ENCODE data around the gene DOCK8.

DOCK8 gene

DNA sequence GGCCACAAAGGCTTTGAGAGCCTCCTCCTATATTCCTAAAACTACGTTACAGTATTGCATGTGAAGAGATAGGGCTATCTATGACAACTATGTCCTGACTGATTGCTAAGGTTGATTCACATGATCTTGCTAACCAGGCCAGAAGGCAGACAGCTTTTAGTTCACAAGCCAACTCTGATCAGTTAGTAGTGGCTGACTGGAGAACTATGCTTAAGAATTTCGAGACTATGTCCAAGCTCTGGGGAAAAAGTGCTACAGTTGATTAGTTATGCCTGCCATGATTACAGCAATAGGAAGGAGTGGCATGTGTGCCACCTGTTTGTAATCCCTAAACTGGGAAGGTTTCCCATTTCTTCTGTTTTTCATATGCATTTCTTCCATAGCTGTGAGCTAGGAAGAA is 223.4 kb downstream of the DOCK8 start:
- no peak for DNase-seq
- intact Hi-C loops (cut with DNase I) = no loop called here

DNA sequence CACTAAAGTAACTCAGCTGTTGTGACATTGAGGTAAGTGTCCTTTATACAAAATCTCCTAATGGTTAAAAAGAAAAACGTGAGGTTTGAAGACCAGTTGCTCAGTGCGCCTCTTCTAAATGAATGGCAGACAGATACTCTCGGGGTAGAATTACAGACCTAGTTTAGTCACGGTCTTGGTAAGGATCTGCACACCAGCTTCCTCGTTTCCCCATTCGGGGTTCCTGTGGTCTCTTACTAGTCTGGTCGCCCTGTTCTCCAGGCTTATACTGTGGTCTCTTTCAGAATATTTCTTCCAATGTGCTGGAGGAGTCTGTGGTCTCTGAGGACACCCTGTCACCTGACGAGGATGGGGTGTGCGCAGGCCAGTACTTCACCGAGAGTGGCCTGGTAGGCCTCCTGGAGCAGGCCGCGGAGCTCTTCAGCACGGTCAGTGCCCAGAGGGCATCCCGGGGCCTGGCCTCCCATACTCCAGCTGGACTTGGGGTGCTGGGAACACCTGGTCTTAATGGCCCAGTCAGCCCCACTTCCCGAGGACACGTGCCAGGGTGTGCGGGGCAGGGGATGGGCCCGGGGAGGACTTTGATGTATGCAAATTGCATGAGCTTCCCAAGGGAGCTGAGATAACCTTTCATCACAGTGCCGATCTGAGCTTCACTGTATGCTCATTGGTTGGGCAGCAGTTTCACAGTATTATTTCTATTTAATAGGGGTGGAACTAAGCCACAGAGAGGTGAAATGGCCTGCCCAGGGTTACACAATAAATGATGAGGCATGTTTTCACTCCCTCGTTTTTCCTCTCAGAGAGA is 224.5 kb downstream of the DOCK8 start:
- intact Hi-C loops (cut with DNase I) = no loop called here
- DNase-seq = no peak

DNA sequence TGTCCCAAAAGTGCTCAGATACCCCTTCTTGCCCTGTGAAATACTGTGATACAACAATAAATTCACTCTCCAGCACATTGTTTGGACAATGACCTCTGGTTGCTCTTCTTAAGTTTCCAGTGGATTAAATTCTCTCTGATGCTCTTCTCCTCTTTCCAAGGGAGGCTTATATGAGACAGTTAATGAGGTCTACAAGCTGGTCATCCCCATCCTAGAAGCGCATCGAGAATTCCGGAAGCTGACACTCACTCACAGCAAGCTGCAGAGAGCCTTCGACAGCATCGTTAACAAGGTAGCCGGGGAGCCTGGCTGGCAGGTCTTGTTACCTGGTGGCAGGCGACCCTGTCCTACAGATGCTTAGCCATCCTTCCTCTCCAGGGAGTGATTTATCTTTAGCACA is 226.5 kb downstream of the DOCK8 start:
- intact Hi-C loops (cut with DNase I) = no loop called here
- DNase-seq = no peak

DNA sequence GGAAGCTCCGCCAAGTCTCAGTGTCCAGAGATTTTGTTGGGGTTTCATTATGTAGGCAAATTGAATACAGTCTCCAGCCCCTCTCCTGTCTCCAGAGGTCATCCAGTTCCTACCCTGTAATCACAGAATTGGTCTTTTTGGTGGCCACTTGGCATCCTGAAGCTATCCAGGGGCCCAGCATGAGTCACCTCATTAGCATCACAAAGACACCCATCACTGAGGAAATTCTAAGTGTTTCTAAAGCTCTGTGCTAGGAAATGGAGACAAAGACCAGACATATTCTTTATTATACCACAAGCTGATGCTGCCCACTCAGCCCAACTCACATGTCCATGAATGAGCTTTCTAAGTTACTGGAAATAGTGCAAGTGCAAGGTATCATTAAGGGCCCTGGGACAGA is 229.9 kb downstream of the DOCK8 start:
- peak in 3 of 42 donors; percentile 2 to 41 (median 9) for DNase-seq
- intact Hi-C loops (cut with DNase I) = no loop called here

DNA sequence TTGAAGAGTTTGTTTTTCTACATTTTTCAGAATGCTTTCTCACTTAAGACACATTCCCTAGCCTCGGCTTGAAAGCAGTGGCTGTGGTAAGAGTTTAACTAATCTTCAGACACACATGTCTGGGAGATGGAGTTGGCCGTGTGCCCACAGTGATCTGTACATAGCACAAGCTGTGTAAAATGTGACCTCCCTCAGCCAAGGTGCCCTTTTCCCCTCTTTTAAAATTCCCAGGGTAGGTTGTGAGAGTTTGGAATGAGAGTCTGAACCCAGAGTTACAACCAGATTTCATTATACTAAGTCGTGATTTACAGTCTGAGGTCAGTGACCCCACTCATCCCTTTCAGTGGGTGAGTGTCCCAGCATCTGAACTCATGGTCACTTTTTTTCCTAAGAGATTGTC is 230.4 kb downstream of the DOCK8 start:
- DNase-seq = no peak
- intact Hi-C loops (cut with DNase I) = no loop called here

DNA sequence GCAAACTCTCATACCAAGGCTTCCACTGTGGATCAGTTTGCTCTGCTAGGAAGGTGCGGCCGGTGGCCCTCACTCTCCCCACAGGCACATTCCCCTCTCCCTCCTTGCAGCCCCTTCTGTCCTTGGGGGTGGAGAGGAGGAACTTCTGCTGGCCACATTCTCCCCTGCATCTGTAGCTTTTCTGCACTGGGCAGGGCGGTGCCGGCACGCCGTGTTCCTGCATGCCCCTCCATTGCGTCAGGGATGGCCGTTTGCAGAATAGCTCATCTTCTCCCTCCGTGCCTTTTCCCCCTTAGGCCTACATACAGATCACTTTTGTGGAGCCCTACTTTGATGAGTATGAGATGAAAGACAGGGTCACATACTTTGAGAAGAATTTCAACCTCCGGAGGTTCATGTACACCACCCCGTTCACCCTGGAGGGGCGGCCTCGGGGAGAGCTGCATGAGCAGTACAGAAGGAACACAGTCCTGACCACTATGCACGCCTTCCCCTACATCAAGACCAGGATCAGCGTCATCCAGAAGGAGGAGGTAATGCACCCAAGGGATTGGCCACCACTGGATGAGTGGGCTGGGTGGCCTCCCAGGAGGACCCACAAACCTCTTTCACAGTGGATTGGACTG is 231.5 kb downstream of the DOCK8 start:
- no peak for DNase-seq
- intact Hi-C loops (cut with DNase I) = no loop called here

DNA sequence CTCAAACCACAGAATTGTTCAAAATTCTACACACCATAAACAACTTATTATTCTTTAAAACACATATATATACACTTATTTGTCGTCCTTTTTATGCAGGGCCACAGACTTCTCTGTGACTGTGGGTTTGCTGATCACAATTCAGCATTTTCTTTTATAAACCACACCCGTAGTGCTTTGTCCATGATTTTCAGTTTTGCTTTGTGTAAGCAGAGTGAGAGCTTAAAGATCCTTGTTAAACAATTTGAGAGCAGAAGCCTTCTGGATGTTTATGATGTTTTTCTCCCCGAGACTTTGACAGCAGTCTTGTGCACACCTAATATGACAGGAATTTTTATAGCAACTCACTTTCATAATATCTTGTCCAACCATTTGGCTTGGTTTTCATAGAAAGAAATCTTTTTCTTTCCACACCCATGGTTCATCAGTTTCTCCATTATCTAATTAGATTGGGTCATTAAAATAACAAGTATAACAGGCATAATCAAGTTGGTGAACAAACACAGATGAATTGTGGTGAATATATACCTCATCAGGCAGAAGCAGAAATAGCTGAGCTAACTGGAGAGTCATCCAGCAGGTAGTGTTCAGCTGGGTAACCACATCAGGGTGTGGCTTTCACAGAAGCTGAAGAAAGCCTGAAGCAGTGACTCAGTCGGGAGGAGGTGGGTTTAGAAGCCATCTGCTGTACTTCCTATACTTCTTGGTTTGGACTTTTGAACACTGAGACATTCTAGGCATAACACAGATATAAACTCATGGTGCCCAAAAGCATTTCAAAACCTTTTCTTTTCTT is 232.8 kb downstream of the DOCK8 start:
- intact Hi-C loops (cut with DNase I) = no loop called here
- no peak for DNase-seq

DNA sequence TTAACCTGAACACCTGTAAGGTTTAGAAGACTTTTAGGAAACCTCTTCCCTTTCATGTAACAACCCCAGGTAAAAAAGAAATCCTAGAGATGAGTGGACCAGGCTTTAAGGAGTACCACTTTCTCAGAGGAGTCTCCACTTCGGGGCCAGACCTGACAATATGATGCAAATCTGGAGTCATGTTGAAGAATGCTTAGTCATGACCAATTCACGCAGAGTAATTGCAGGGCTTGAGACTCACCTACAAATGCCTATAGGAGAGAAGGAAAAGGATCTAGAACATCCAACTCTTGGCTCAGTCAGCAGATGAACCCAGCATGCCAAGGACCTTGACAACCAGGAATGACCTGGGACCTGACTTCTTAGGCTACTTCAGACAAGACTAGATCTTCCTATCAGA is 235.4 kb downstream of the DOCK8 start:
- intact Hi-C loops (cut with DNase I) = no loop called here
- no peak for DNase-seq

DNA sequence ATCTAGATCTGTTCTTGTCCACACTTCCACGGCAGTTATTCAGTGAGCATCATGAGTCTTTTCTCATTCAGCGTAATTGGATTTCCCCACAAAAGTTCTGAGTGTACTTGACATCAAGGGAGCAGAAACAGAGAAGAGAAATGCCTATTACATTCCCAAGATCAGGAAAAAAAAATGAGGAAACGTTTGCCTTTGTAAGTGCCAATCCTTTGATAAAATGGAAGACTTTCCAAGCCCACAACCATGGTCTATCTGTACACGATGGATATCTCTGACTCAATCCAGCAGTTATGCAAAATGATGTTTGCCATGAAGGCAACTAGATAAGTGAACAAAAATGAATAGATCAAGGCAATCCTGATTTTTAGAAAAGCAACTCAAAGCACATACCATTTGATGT is 235.9 kb downstream of the DOCK8 start:
- DNase-seq = no peak
- intact Hi-C loops (cut with DNase I) = no loop called here

DNA sequence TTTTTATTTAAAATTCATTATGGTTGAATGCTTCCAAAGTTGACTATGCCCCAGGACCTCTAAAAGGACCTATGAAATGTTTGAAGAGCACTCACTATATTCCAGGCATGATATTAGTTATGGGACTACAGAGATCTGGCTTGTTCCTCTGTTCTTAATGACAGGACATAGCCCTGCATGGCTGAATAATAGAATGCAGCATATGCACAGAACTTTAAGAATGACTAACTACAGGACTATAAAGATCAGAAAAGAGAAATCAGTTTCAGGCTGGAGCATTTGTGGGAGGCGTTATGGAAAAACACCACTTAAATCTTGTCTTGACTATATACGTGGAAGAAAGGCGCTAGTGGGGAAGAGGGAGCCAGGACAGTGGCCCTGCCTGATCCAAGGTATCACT is 239.2 kb downstream of the DOCK8 start:
- intact Hi-C loops (cut with DNase I) = no loop called here
- DNase-seq = no peak

DNA sequence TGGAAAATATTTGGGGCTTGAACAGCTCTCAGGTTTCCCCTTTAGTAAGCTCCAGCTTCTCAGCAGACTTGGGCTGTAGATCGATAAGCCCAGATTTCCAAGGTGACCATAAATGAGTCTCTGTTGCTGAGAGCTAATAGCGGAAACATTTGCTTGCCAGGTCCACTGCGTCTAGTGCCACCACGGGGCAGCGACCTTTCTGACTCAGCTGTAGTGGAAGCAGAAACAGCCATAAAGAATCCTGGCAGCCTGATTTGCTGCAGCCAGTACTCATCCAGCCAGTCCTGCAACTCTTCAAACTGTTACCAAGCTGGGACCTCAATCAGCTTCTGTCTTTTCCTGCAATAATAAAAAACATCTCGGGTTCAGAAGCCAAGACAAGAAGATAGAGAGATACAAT is 241.7 kb downstream of the DOCK8 start:
- intact Hi-C loops (cut with DNase I) = no loop called here
- peak in 3 of 42 donors; percentile 5 to 60 (median 12) for DNase-seq

DNA sequence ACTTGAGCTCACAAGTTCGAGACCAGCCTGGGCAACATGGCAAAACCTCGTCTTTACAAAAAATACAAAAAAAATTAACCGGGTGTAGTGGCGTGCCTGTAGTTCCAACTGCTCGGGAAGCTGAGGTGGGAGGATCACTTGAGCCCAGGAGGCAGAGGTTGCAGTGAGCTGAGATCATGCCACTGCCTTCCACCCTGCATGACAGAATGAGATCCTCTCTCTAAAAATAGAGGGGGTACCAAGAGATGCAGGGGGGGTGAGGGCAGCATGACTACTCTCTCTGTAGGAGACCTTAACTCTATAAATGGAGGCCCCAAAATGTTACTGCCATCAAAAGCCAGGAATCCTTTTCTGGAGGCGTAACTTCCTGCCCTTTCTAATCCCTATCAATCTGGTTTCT is 243.9 kb downstream of the DOCK8 start:
- intact Hi-C loops (cut with DNase I) = no loop called here
- DNase-seq = no peak

DNA sequence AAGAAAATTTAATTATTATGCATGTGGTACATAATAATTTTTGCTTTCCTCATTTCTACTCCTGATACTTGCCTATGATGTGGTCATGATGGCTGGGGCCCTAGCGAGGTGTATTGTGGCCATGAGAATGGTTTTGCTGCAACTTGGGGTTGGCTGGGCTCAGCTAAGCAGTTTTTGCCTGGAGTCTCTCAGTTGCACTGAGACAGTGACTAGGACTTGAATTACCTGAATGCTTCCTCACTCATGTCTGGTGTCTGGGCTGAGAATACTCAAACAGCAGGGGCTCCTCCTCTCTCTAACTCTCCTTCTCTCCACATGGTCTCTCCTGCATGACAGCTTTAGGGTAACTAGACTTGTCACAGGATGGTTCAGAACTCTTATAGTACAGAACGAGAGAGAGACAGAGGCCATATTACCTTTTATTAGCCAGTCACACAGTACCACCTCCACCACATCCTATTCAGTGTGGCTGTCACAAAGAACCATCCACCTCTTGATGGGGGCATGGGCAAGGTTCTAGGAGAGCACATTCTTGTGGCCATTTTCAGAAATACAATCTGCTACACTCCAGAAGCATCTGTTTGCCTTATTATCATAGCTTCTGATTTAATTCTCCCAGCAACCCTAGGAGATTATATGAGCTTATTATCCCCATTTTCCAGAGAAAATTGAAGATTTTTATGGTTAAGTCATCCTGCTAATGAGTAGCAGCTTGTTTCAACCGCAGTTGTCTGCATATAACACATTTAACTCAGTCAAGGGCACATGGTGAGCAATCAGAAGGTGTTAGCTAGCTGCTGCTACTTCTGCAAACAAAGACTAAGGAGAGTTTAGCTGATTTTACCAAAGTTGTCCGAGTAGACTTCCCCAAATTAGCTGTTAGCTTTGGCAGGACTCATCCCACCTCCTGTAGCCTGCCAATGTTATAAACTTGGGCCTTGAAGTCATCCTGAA is 245.1 kb downstream of the DOCK8 start:
- intact Hi-C loops (cut with DNase I) = no loop called here
- no peak for DNase-seq

DNA sequence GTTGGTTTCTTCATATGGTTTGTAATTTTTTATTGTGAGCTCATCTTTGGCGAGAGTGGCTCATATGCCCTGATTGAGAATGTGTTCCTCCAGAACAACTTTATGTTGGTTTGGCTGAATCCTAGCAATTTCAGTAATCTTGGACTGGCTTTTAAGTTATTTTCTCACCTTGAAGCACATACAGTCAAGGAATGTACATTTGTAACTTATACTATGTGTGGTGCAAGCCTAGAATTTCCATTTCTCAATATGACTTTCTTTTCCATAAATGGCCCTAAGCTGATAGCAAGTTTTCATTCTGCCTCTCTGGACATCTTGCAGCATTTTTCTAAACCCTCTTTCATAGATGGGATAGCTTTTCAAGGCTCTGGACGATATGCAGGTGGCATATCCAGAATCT is 247.5 kb downstream of the DOCK8 start:
- intact Hi-C loops (cut with DNase I) = no loop called here
- no peak for DNase-seq

DNA sequence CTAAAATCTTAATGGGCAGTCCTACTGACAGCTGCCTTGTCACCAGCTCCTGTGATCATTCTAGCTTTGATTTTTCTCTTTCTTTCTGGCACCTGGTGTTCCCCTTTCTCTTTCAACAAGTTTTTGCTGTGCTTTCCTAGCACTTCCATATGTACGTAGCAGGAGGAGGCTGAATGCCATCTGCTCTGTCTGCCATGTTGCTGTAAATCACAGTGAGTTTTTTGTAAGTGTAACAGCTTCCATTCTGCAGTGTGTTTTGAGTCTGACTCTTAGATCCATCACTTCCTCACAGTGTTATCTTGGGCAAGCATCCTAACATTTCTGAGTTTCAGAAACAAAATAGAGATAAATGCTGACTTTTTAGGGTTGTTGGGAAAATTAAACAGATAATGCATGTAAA is 247.9 kb downstream of the DOCK8 start:
- no peak for DNase-seq
- intact Hi-C loops (cut with DNase I) = no loop called here

DNA sequence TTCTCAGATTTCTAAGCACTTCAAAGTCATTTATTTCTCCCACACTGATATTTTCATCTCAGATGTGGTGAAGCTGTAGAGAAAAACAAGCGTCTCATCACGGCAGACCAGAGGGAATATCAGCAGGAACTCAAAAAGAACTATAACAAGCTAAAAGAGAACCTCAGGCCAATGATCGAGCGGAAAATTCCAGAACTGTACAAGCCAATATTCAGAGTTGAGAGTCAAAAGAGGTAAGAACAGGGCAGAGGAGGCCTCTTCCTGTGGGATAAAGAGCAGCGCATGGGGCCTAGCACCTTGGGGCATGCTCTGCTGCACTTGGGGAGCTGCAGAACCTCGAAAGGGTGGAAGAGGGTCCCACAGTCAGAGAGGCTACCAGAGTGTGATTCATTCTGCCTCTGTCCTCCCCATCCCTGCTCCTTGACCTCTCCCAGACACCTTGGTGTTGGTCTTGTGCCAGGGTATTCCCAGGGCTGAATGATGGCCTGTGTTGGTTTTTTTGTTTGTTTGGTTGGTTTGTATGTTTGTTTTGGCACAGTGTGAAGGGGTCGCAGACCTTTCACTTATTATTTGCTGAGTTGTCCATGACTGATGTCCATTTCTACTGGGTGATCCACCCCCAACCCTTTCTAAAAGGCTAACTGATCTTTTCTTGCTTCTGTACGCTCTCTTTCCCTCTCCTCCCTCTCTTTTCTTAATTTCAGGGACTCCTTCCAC is 248.9 kb downstream of the DOCK8 start:
- intact Hi-C loops (cut with DNase I) = no loop called here
- DNase-seq = no peak

DNA sequence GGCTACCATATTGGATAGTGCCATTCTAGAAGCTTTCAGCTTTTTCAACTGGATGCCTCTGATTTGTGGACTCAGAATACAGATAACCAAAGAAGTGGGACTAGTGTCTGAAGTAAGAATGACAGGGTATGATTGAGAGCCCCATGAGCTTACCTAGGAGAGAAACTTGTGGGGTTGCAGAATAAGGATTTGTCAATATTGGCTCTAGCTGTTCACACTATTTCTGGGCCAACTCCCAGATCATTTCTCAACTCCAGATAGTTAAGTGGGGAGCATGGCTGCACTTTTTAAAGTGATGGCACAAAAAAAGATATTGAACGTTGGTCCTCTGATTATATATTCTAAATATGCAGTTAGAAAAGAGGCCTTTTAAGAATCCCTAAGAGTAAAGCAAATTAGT is 252.1 kb downstream of the DOCK8 start:
- no peak for DNase-seq
- intact Hi-C loops (cut with DNase I) = no loop called here

DNA sequence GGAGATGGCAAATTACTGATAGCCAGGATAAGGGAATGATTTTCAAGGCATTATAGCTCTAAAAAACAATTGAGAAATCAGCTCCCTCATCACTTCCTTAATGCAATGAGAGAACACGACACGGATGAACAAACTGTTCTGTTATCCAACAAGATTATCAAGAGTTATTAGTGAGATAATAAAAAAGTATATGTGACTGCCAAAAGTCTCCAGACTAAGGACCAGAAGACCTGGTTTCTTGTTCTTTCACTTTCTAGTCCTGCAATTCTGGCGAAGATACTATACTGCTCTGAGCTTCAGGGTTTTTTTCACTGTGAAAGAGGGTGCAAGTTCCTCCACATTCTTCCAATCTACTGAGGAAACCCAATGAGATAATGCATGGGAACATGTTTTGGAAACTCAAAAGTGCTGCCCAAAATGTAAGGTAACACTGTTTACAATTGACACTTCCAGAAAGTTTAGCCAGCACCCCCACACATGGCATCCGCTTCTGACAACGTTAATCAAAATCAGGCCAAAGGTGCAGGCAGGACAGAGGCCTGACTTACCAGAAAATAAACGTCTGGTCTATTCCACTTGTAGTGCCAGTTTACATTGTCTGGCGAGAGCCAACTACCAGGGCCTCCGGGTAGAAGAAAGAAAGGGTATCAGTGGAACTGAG is 254.2 kb downstream of the DOCK8 start:
- peak in 10 of 42 donors; percentile 4 to 40 (median 7) for DNase-seq
- intact Hi-C loops (cut with DNase I) = no loop called here

Data from head of caudate nucleus (tissue), 42 donors.